PC-3 (cell line): ENCODE results near the gene IL1RAPL1.

Experiments used
- CTCF ChIP-seq: fragments of 300-600 bp; sonication (generic); conservative IDR thresholded peaks from 2 replicates; pipeline ENCODE4 v1.5.1; 2017; ENCODE audit warnings: antibody characterized with exemption, low read depth, mild to moderate bottlenecking, low read length
- EZH2phosphoT487 ChIP-seq: fragments of 300-600 bp; sonication (generic); IDR thresholded peaks from 2 replicates; pipeline ENCODE4 v1.6.1; 2018; ENCODE audit warnings: mild to moderate bottlenecking, antibody characterized with exemption, low read length, borderline replicate concordance

- TF ChIP-seq CTCF, result no peak
- TF ChIP-seq EZH2phosphoT487, result no peak
Measured at GRCh38 chrX:29834311-29834710, 1247.1 kb downstream of the IL1RAPL1 start.
